Hematopoietic multipotent progenitor cell treated with erythropoietin and hydrocortisone succinate and interleukin-3 and kit ligand, for 15 days (in vitro differentiated cells): ENCODE measurements around the gene SPRED2.
"Not testable (repeated sequence)": the region's sequence is repeated elsewhere in the genome, so short reads cannot be mapped to it uniquely, and the experiment has no call there.

Source experiments
- DNase-seq: peaks from one replicate; pipeline ENCODE4 v3.0.0-alpha.2; 2015; ENCODE audit warnings: low spot score

Gene SPRED2

GRCh38 chr2:65343386-65343785, 89.0 kb downstream of the SPRED2 start:
- DNase-seq: no peak

GRCh38 chr2:65340898-65341681, 91.3 kb downstream of the SPRED2 start:
- DNase-seq: no peak

- DNase-seq: no peak
These were observed 92.8 kb downstream of the SPRED2 start for GRCh38 chr2:65339648-65340047.

- not testable (repeated sequence) for DNase-seq
These were observed 93.4 kb downstream of the SPRED2 start for GRCh38 chr2:65338830-65339495.

- not testable (repeated sequence) for DNase-seq
These were observed 94.5 kb downstream of the SPRED2 start for GRCh38 chr2:65337915-65338314.

- no peak for DNase-seq
These were observed 97.7 kb downstream of the SPRED2 start for GRCh38 chr2:65334714-65335113.

- no peak for DNase-seq
These were observed 100.9 kb downstream of the SPRED2 start for GRCh38 chr2:65331336-65332025.

- no peak for DNase-seq
These were observed 102.9 kb downstream of the SPRED2 start for GRCh38 chr2:65329525-65329924.

GRCh38 chr2:65326276-65326675, 106.1 kb downstream of the SPRED2 start:
- no peak for DNase-seq

GRCh38 chr2:65325066-65325465, 107.3 kb downstream of the SPRED2 start:
- no peak for DNase-seq

GRCh38 chr2:65320946-65321345, 111.5 kb downstream of the SPRED2 start:
- DNase-seq: no peak

GRCh38 chr2:65320042-65320725, 112.2 kb downstream of the SPRED2 start:
- no peak for DNase-seq

- no peak for DNase-seq
These were observed 112.7 kb downstream of the SPRED2 start for GRCh38 chr2:65319674-65320041.

GRCh38 chr2:65319072-65319673, 113.2 kb downstream of the SPRED2 start:
- no peak for DNase-seq

- DNase-seq: no peak
These were observed 114.6 kb downstream of the SPRED2 start for GRCh38 chr2:65317841-65318240.

- DNase-seq: not testable (repeated sequence)
These were observed 115.0 kb downstream of the SPRED2 start for GRCh38 chr2:65317351-65317750.

GRCh38 chr2:65316072-65316471, 116.3 kb downstream of the SPRED2 start:
- no peak for DNase-seq

GRCh38 chr2:65314801-65315441, 117.5 kb downstream of the SPRED2 start:
- no peak for DNase-seq

GRCh38 chr2:65313954-65314256, 118.5 kb downstream of the SPRED2 start:
- no peak for DNase-seq

GRCh38 chr2:65313126-65313953, 119.1 kb downstream of the SPRED2 start:
- DNase-seq: no peak

GRCh38 chr2:65311596-65311995, 120.8 kb downstream of the SPRED2 start:
- DNase-seq: no peak
